Endothelial cell of umbilical vein (primary cell): ENCODE data around the gene PLEKHG1. TPM values are rescaled to one million over a fixed set of nuclear protein-coding genes. Genes with fewer than 3 reads are reported as not detected.

Source experiments
- BruUV-seq: library from RNA; stranded (reverse); fragments of 400-500 nt; replicated peaks from 2 replicates; lab custom pipeline; 2021; lab: Mats Ljungman, UMichigan
- CTCF ChIA-PET: fragments of 300-600, 350-600 bp; sonication (Branson Sonifier 250); formaldehyde crosslinking; loops from one replicate; lab custom pipeline; 2021; ENCODE audit warnings: antibody characterized with exemption, inconsistent platforms; lab: Charles Lee
- POLR2A ChIA-PET: fragments of 300-600, 350-600 bp; sonication (Branson Sonifier 250); formaldehyde crosslinking; loops from one replicate; lab custom pipeline; 2021; ENCODE audit warnings: antibody characterized with exemption, inconsistent platforms; lab: Charles Lee
- DNase-seq: peaks from one replicate; pipeline ENCODE4 v3.0.0-alpha.2; 2011; ENCODE audit warnings: low read depth, low spot score
- FAIRE-seq: peaks from 2 replicates; lab custom pipeline; 2011; peaks lifted over from hg19 to GRCh38; lab: Jason Lieb, UNC
- H2AFZ ChIP-seq: 2 replicates; pipeline ENCODE4 v1.6.0; 2012; ENCODE audit warnings: low read depth, low read length, control low read depth, inconsistent platforms
- H3K27ac ChIP-seq: 2 replicates; pipeline ENCODE4 v1.5.1; 2011; ENCODE audit warnings: low read depth, mild to moderate bottlenecking, control low read depth, low read length, moderate library complexity; ENCODE audit not compliant: insufficient read depth
- H3K27me3 ChIP-seq, 2 experiments: 2 replicates each; pipeline versions ENCODE4 v1.6.0 to v1.6.1; 2011; ENCODE audit warnings: low read length in 2 of 2, mixed read lengths in 1 of 2; ENCODE audit not compliant: control insufficient read depth in 2 of 2, insufficient read depth in 2 of 2
- H3K36me3 ChIP-seq, 2 experiments: 2 replicates in 1 of 2; 3 replicates in 1 of 2; pipeline ENCODE4 v1.5.1; 2011; ENCODE audit warnings: low read length in 2 of 2, mild to moderate bottlenecking in 1 of 2, moderate library complexity in 1 of 2; ENCODE audit not compliant: control insufficient read depth in 2 of 2, insufficient read depth in 2 of 2; ENCODE audit errors: extremely low read depth in 1 of 2
- H3K4me1 ChIP-seq: 3 replicates; pipeline ENCODE4 v1.5.1; 2011; ENCODE audit warnings: mild to moderate bottlenecking, low read length; ENCODE audit not compliant: control insufficient read depth, insufficient read depth; ENCODE audit errors: extremely low read depth
- H3K4me2 ChIP-seq: 2 replicates; pipeline ENCODE4 v1.6.1; 2011; ENCODE audit warnings: low read length, control low read depth, mixed read lengths; ENCODE audit not compliant: insufficient read depth
- H3K4me3 ChIP-seq, 3 experiments: fragments of 200-600 bp in 1 of 3; sonication (generic), shearing (Covaris generic) in 1 of 3; replicated peaks in 1 of 3; 2 replicates each; pipeline ENCODE4 v1.5.1; 2011 to 2016; ENCODE audit warnings: control low read depth in 3 of 3, low read length in 3 of 3, mild to moderate bottlenecking in 2 of 3, inconsistent platforms in 1 of 3, low read depth in 1 of 3, moderate library complexity in 1 of 3; ENCODE audit not compliant: insufficient read depth in 1 of 3
- H3K79me2 ChIP-seq: 2 replicates; pipeline ENCODE4 v1.6.0; 2012; ENCODE audit warnings: low read length, inconsistent platforms; ENCODE audit not compliant: control insufficient read depth, insufficient read depth
- H3K9ac ChIP-seq: replicated peaks from 2 replicates; pipeline ENCODE3; 2011; ENCODE audit warnings: low read length, control low read depth; ENCODE audit not compliant: insufficient read depth; ENCODE audit errors: extremely low read depth
- H3K9me1 ChIP-seq: replicated peaks from 3 replicates; pipeline ENCODE4 v1.6.0; 2011; ENCODE audit warnings: mild to moderate bottlenecking, low read length; ENCODE audit not compliant: control insufficient read depth, insufficient read depth; ENCODE audit errors: extremely low read depth
- H3K9me3 ChIP-seq: replicated peaks from 2 replicates; pipeline ENCODE4 v1.5.1; 2012; ENCODE audit warnings: low read length, inconsistent platforms; ENCODE audit not compliant: control insufficient read depth, insufficient read depth
- H4K20me1 ChIP-seq: replicated peaks from 2 replicates; pipeline ENCODE3; 2011; ENCODE audit warnings: mild to moderate bottlenecking, low read length; ENCODE audit not compliant: control insufficient read depth, insufficient read depth; ENCODE audit errors: extremely low read depth
- EZH2 ChIP-seq: IDR thresholded peaks from 2 replicates; pipeline ENCODE4 v1.6.1; 2012; ENCODE audit warnings: borderline replicate concordance, low read depth, mild to moderate bottlenecking, moderate library complexity, low read length, inconsistent platforms; ENCODE audit not compliant: severe bottlenecking
- FOS ChIP-seq: IDR thresholded peaks from 2 replicates; pipeline ENCODE4 v1.6.1; 2011; ENCODE audit warnings: mild to moderate bottlenecking, low read length, moderate library complexity, borderline replicate concordance; ENCODE audit not compliant: insufficient read depth
- GATA2 ChIP-seq: IDR thresholded peaks from 2 replicates; pipeline ENCODE4 v1.7.0; 2011; ENCODE audit warnings: low read depth, mild to moderate bottlenecking, moderate library complexity, mixed read lengths, low read length; ENCODE audit not compliant: insufficient read length, insufficient read depth
- JUN ChIP-seq: IDR thresholded peaks from 2 replicates; pipeline ENCODE4 v1.6.1; 2011; ENCODE audit warnings: borderline replicate concordance, low read depth; ENCODE audit not compliant: insufficient read length, insufficient read depth
- MYC ChIP-seq: IDR thresholded peaks from one replicate; pipeline ENCODE4 v1.6.1; 2011; ENCODE audit warnings: mild to moderate bottlenecking, low read depth, low read length
- POLR2A ChIP-seq: IDR thresholded peaks from 2 replicates; pipeline ENCODE4 v1.6.1; 2012; ENCODE audit warnings: low read depth, mild to moderate bottlenecking, control low read depth, low read length
- POLR2AphosphoS5 ChIP-seq: IDR thresholded peaks from 2 replicates; pipeline ENCODE4 v1.6.1; 2012; ENCODE audit warnings: low read depth, mild to moderate bottlenecking, control low read depth, low read length, moderate library complexity; ENCODE audit not compliant: insufficient read depth
- dilution Hi-C: fragments of 300-500 bp; cut with MboI; formaldehyde crosslinking; loops from one replicate; pipeline ENCODE4 v1.15.0; 2019; ENCODE audit warnings: low sequenced_read_pairs; ENCODE audit not compliant: extremely low pct_ligation_motif_present
- intact Hi-C: fragments of 100-400 bp; cut with micrococcal nuclease; formaldehyde crosslinking; loops from one replicate; pipeline ENCODE4 v1.10.0; 2022
- polyA plus RNA-seq, 4 experiments: library from polyadenylated mRNA; depleted of rRNA in 3 of 4; stranded (reverse) in 3 of 4; unstranded in 1 of 4; fragments of >200 nt; gene quantifications; 2 replicates each; pipeline versions ENCODE4 v1.2.1 to v1.2.3, GENCODE V29; 2011 to 2012; ENCODE audit warnings: missing spikeins in 1 of 4
- total RNA-seq: library from RNA; stranded (reverse); gene quantifications from 2 replicates; pipeline ENCODE4 v1.2.3, GENCODE V29; 2021
- TF ChIP-seq, protein P1 (sequence below), 2 donors: IDR thresholded peaks; 1 replicate in 1 of 2; 2 replicates in 1 of 2; pipeline ENCODE4 v1.5.1; 2011; ENCODE audit warnings: low read length in 2 of 2, mild to moderate bottlenecking in 2 of 2, moderate library complexity in 2 of 2, control low read depth in 1 of 2, inconsistent platforms in 1 of 2, low read depth in 1 of 2; ENCODE audit not compliant: insufficient read depth in 1 of 2; ENCODE audit errors: extremely low read depth in 1 of 2
- TF ChIP-seq, protein P2 (sequence below): IDR thresholded peaks from 2 replicates; pipeline ENCODE4 v1.6.1; 2011; ENCODE audit not compliant: insufficient read depth, insufficient read length

Gene PLEKHG1
- total and polyA plus RNA-seq, 2 donors (not counting 3 experiments of a cell fraction or from before 2014, with no cell fraction given), result 8.8 to 62.5 TPM

DNA sequence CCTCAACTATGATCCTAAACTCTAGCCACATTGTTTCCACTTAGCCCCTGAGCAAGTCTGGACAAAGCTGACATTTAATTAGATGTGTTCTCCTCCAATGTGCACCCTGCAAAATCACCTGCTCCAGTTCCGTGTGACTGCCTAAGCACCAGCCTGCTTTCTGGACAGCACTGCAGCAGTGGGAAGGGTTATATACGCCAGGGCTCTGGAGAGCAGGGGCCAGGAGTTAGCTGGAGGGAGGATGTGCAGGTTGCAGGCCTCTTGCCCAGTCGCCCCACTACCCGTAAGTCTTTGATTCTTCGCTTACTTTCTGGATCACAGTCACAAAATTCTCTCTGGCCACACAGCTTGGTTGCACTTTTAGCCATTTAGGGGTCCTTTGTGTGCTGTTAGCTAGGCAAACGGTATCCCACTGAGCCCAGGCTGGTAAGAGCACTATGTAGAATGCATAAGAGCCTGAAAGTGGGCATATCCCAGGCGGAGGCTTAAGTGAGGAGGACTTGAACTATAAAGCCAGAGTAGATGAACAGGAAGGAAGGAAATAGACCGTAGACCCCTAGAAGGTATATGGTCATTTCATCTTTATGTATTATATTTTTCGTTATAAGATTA is 10.7 kb upstream of the PLEKHG1 start:
- Histone ChIP-seq H3K36me3 (no peaks in the 10 kb centered on the region), H3K9me1 (no peaks in the 10 kb centered on the region), H2AFZ (no peak overlapping the region), H3K4me2 (no peak overlapping the region), H3K4me3 (no peak overlapping the region), H3K9me3 (no peaks in the 10 kb centered on the region), H4K20me1 (no peaks in the 10 kb centered on the region), H3K79me2 (no peaks in the 10 kb centered on the region), H3K27me3 (peaks cover 10 to 13% of the 10 kb centered on the region in 2 experiments), H3K9ac (no peak overlapping the region), H3K4me1 (no peaks in the 10 kb centered on the region), H3K27ac (no peak overlapping the region)
- no TSS peak for BruUV-seq
- dilution Hi-C loops, result no loop called here
- no peak for FAIRE-seq
- DNase-seq, result no peak
- CTCF ChIA-PET, result interaction anchor here (0.8 to 1.3 kb wide), 2 partner anchors 9 to 12 kb away, joined by 3 to 4 read pairs; no protein-coding TSS in a partner anchor
- intact Hi-C loops, result no loop called here
- POLR2A ChIA-PET, result no interaction called here
- no peak for TF ChIP-seq JUN
- TF ChIP-seq, protein P1, sequence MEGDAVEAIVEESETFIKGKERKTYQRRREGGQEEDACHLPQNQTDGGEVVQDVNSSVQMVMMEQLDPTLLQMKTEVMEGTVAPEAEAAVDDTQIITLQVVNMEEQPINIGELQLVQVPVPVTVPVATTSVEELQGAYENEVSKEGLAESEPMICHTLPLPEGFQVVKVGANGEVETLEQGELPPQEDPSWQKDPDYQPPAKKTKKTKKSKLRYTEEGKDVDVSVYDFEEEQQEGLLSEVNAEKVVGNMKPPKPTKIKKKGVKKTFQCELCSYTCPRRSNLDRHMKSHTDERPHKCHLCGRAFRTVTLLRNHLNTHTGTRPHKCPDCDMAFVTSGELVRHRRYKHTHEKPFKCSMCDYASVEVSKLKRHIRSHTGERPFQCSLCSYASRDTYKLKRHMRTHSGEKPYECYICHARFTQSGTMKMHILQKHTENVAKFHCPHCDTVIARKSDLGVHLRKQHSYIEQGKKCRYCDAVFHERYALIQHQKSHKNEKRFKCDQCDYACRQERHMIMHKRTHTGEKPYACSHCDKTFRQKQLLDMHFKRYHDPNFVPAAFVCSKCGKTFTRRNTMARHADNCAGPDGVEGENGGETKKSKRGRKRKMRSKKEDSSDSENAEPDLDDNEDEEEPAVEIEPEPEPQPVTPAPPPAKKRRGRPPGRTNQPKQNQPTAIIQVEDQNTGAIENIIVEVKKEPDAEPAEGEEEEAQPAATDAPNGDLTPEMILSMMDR (IDR thresholded peaks at IDR 0.05; ENCODE audit: extremely low read depth in 1 of 2, insufficient read depth in 1 of 2, low read depth in 1 of 2, low read length in 2 of 2), result no peak
- no peak for TF ChIP-seq POLR2A
- no peak for TF ChIP-seq POLR2AphosphoS5
- TF ChIP-seq, protein P2, sequence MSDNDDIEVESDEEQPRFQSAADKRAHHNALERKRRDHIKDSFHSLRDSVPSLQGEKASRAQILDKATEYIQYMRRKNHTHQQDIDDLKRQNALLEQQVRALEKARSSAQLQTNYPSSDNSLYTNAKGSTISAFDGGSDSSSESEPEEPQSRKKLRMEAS, result no peak
- no peak for TF ChIP-seq MYC
- TF ChIP-seq FOS, result no peak
- no peak for TF ChIP-seq GATA2
- TF ChIP-seq EZH2, result no peak
